ENCODE results near the gene ANO1. TPM values are rescaled to one million over a fixed set of nuclear protein-coding genes. Genes with fewer than 3 reads are reported as not detected.

ANO1 gene
- total and polyA plus RNA-seq, 2 of the 8 experiments (the other 6 are each of a cell fraction or from before 2014, with no cell fraction given) = 4.7 to 5.0 TPM

- H3K23me2 ChIP-seq (ENCODE audit: low read depth, low read length) = no peaks in the 10 kb centered on the region
- no peak overlapping the region for H4K91ac ChIP-seq (replicated peaks; ENCODE audit: insufficient read length, low read length)
- peaks cover 0 to 4% (median 0%) of the 10 kb centered on the region in 4 experiments; a peak in 3 of 7 replicates for H3K4me1 ChIP-seq (replicated peaks in 1 of 4; ENCODE audit: control insufficient read depth in 3 of 4, insufficient read depth in 4 of 4, low read length in 3 of 4)
- peaks cover 0 to 2% (median 0%) of the 10 kb centered on the region in 4 experiments; a peak in 2 of 7 replicates for H3K27me3 ChIP-seq (replicated peaks in 1 of 4; ENCODE audit: control insufficient read depth in 3 of 4, extremely low read depth in 1 of 4, insufficient read depth in 3 of 4, low read length in 3 of 4)
- H3K9ac ChIP-seq (replicated peaks in 1 of 4; ENCODE audit: extremely low read depth in 1 of 4, low read depth in 3 of 4, low read length in 3 of 4) = no peak overlapping the region
- H2BK12ac ChIP-seq (ENCODE audit: low read depth, low read length) = 0 out of 2 replicates have a peak overlapping the region, but pooled peaks have one; percentile 27
- H4K5ac ChIP-seq (ENCODE audit: insufficient read length, low read depth, low read length) = no peak overlapping the region
- H3K79me1 ChIP-seq (ENCODE audit: low read depth, low read length) = no peaks in the 10 kb centered on the region
- H3K9me3 ChIP-seq (ENCODE audit: insufficient read depth in 2 of 2, low read depth in 1 of 2, low read length in 1 of 2) = no peaks in the 10 kb centered on the region
- H2BK15ac ChIP-seq (ENCODE audit: low read length) = peak overlapping the region; percentile 61; the same call in 1 of the 2 replicates
- H2BK5ac ChIP-seq (ENCODE audit: low read depth, low read length) = no peak overlapping the region; the same call in 1 of the 2 replicates
- H3K23ac ChIP-seq (ENCODE audit: insufficient read length) = no peak overlapping the region
- TF ChIP-seq TAF7 (optimal IDR thresholded peaks at IDR 0.05; ENCODE audit: borderline replicate concordance, low read depth, low read length) = no peak
- no peak for TF ChIP-seq HDAC2 (IDR thresholded peaks at IDR 0.05; ENCODE audit: borderline replicate concordance in 1 of 2, low read depth in 2 of 2, low read length in 2 of 2)
- TF ChIP-seq CHD1 (IDR thresholded peaks at IDR 0.05; ENCODE audit: low read depth, low read length) = no peak
- TF ChIP-seq RBBP5 (IDR thresholded peaks at IDR 0.05; ENCODE audit: borderline replicate concordance, low read depth, low read length) = no peak
- no peak for TF ChIP-seq BCL11A (IDR thresholded peaks at IDR 0.05; ENCODE audit: low read depth in 2 of 2, low read length in 2 of 2)
- TF ChIP-seq TBP (IDR thresholded peaks at IDR 0.05; ENCODE audit: low read depth, low read length) = no peak
- TF ChIP-seq KDM4A (IDR thresholded peaks at IDR 0.05; ENCODE audit: low read depth, low read length, severe bottlenecking) = no peak
- TF ChIP-seq BACH1 (IDR thresholded peaks at IDR 0.05; ENCODE audit: low read length) = no peak
- no peak for TF ChIP-seq BRCA1 (IDR thresholded peaks at IDR 0.05; ENCODE audit: low read depth, low read length)
- TF ChIP-seq ZNF274 (IDR thresholded peaks at IDR 0.05; ENCODE audit: borderline replicate concordance, extremely low read depth, low read length) = no peak
- no peak overlapping the region for H2AK5ac ChIP-seq (ENCODE audit: low read depth, low read length)
- ChIA-PET CTCF (ENCODE audit: partially characterized antibody) (interaction anchor here (1.0 to 2.7 kb wide), 7 partner anchors 12 to 186 kb away, joined by 3 to 10 read pairs (median 4); no protein-coding TSS in a partner anchor), POLR2A (ENCODE audit: partially characterized antibody) (interaction anchor here (1.0 kb wide), 1 partner anchor 13 kb away, joined by 3 read pairs; no protein-coding TSS in a partner anchor)
- 0 out of 2 replicates have a peak overlapping the region, but pooled peaks have one; percentile 80 for H2BK20ac ChIP-seq (ENCODE audit: low read length)
- no peak overlapping the region for H2BK120ac ChIP-seq (replicated peaks; ENCODE audit: low read depth, low read length)
- no peak overlapping the region for H3K4ac ChIP-seq (replicated peaks; ENCODE audit: insufficient read length, low read depth, low read length)
- no peak overlapping the region for H2AFZ ChIP-seq (ENCODE audit: low read length)
- FAIRE-seq (no peak), DNase-seq (ENCODE audit: low read depth in 1 of 2, low spot score in 2 of 2) (no peak)
- H3K14ac ChIP-seq (ENCODE audit: insufficient read length) = no peak overlapping the region
- H3K4me2 ChIP-seq (ENCODE audit: insufficient read depth in 1 of 2, low read depth in 2 of 2, low read length in 2 of 2) = no peak overlapping the region
- peak overlapping the region; percentile 4; the same call in 1 of the 2 replicates for H3K18ac ChIP-seq (ENCODE audit: extremely low read depth, low read length)
- no peak overlapping the region for H3K4me3 ChIP-seq (ENCODE audit: extremely low read depth in 1 of 4, insufficient read depth in 2 of 4, low read depth in 3 of 4, low read length in 4 of 4)
- no peaks in the 10 kb centered on the region for H4K20me1 ChIP-seq (replicated peaks in 1 of 2; ENCODE audit: control insufficient read depth in 1 of 2, insufficient read depth in 2 of 2, low read length in 2 of 2)
- WGBS, 2 experiments (ENCODE audit: extremely low coverage in 1 of 2, insufficient coverage in 1 of 2, insufficient read length in 1 of 2, insufficient replicate concordance in 2 of 2, low coverage in 1 of 2, low lambda C conversion rate in 2 of 2, missing lambda C conversion rate in 1 of 2) = 76% methylated on average over 15 of the region's 15 CpGs; no CpG with 5 or more reads in 1 of the 2 experiments
- H4K8ac ChIP-seq (ENCODE audit: extremely low read depth, insufficient read depth, low read length) = no peak overlapping the region
- H3K27ac ChIP-seq (ENCODE audit: low read depth, low read length) = no peak overlapping the region
- H3K79me2 ChIP-seq (ENCODE audit: control insufficient read depth in 1 of 2, insufficient read depth in 2 of 2, low read length in 2 of 2) = no peaks in the 10 kb centered on the region
- H3K36me3 ChIP-seq (ENCODE audit: control insufficient read depth in 2 of 4, insufficient read depth in 4 of 4, low read length in 3 of 4) = no peaks in the 10 kb centered on the region
- no peak overlapping the region for H3K56ac ChIP-seq (replicated peaks; ENCODE audit: insufficient read length, low read depth, low read length)
These were observed 57.5 kb downstream of the ANO1 start for GRCh38 chr11:70135625-70136059.
